IMR-90 (cell line): ENCODE data around the gene KIAA1328. TPM values are rescaled to one million over a fixed set of nuclear protein-coding genes. Genes with fewer than 3 reads are reported as not detected.

Experiments used
- ATAC-seq: fragments of 200-7000 bp; cut with Tn5 transposase; 2 replicates; pipeline ENCODE4 v1.9.1; 2020; ENCODE audit warnings: low read depth, mild to moderate bottlenecking, moderate library complexity
- BruUV-seq: library from RNA; stranded (reverse); fragments of 400-500 nt; replicated peaks from 2 replicates; lab custom pipeline; 2021; lab: Mats Ljungman, UMichigan
- CTCF ChIA-PET: fragments of 300-600 bp; formaldehyde crosslinking; extraction: SDS; loops from one replicate; lab custom pipeline; 2021; ENCODE audit warnings: antibody characterized with exemption; lab: Yijun Ruan, JAX
- POLR2A ChIA-PET: fragments of 300-600 bp; sonication (Branson Sonifier 250); formaldehyde crosslinking; loops from one replicate; lab custom pipeline; 2022; ENCODE audit warnings: antibody characterized with exemption; ENCODE audit not compliant: unreplicated experiment; lab: Charles Lee
- DNase-seq: peaks from one replicate; pipeline ENCODE4 v3.0.0; 2013
- H2AFZ ChIP-seq: replicated peaks from 2 replicates; pipeline ENCODE3; 2013; ENCODE audit warnings: low read length, mild to moderate bottlenecking; ENCODE audit not compliant: poor library complexity
- H2AK5ac ChIP-seq: 2 replicates; pipeline ENCODE4 v1.6.1; 2013; ENCODE audit warnings: low read depth, low read length, inconsistent platforms
- H2AK9ac ChIP-seq: replicated peaks from 2 replicates; pipeline ENCODE3; 2013; ENCODE audit warnings: mild to moderate bottlenecking, low read depth, low read length, moderate library complexity; ENCODE audit not compliant: poor library complexity
- H2BK120ac ChIP-seq: 2 replicates; pipeline ENCODE4 v1.6.1; 2013; ENCODE audit warnings: low read depth, low read length, inconsistent platforms
- H2BK15ac ChIP-seq: 3 replicates; pipeline ENCODE4 v1.6.1; 2013; ENCODE audit warnings: low read depth, low read length, inconsistent platforms
- H2BK20ac ChIP-seq: 2 replicates; pipeline ENCODE4 v1.6.1; 2013; ENCODE audit warnings: low read depth, mild to moderate bottlenecking, inconsistent platforms, low read length, moderate library complexity
- H2BK5ac ChIP-seq: 2 replicates; pipeline ENCODE4 v1.6.1; 2013; ENCODE audit warnings: mild to moderate bottlenecking, low read depth, low read length, inconsistent platforms; ENCODE audit not compliant: poor library complexity, severe bottlenecking
- H3K14ac ChIP-seq: replicated peaks from 2 replicates; pipeline ENCODE4 v1.6.1; 2013; ENCODE audit warnings: low read depth, low read length, inconsistent platforms
- H3K18ac ChIP-seq: 2 replicates; pipeline ENCODE4 v1.6.1; 2013; ENCODE audit warnings: low read depth, low read length, control low read depth
- H3K23ac ChIP-seq: 2 replicates; pipeline ENCODE4 v1.6.1; 2013; ENCODE audit warnings: low read depth, low read length, inconsistent platforms
- H3K27ac ChIP-seq: 2 replicates; pipeline ENCODE4 v1.5.1; 2013; ENCODE audit warnings: mild to moderate bottlenecking, control low read depth, low read length; ENCODE audit not compliant: insufficient read depth
- H3K27me3 ChIP-seq: 2 replicates; pipeline ENCODE4 v1.6.1; 2013; ENCODE audit warnings: low read length; ENCODE audit not compliant: control insufficient read depth, insufficient read depth
- H3K36me3 ChIP-seq: 2 replicates; pipeline ENCODE4 v1.6.1; 2013; ENCODE audit warnings: low read length, mixed read lengths; ENCODE audit not compliant: control insufficient read depth, insufficient read depth
- H3K4ac ChIP-seq: 2 replicates; pipeline ENCODE4 v1.6.1; 2013; ENCODE audit warnings: low read depth, low read length, inconsistent platforms
- H3K4me1 ChIP-seq: 2 replicates; pipeline ENCODE4 v1.6.1; 2013; ENCODE audit warnings: low read length, mixed read lengths; ENCODE audit not compliant: control insufficient read depth, insufficient read depth
- H3K4me2 ChIP-seq: 2 replicates; pipeline ENCODE4 v1.6.1; 2013; ENCODE audit warnings: low read depth, mild to moderate bottlenecking, control low read depth, low read length, moderate library complexity
- H3K4me3 ChIP-seq: 2 replicates; pipeline ENCODE4 v1.5.1; 2013; ENCODE audit warnings: low read depth, mild to moderate bottlenecking, control low read depth, low read length, moderate library complexity; ENCODE audit not compliant: insufficient read depth
- H3K56ac ChIP-seq: 2 replicates; pipeline ENCODE4 v1.6.1; 2013; ENCODE audit warnings: low read length, inconsistent platforms; ENCODE audit not compliant: insufficient read depth; ENCODE audit errors: extremely low read depth
- H3K79me1 ChIP-seq, 2 experiments: 2 replicates each; pipeline ENCODE4 v1.6.1; 2013; ENCODE audit warnings: low read length in 2 of 2, inconsistent platforms in 1 of 2, low read depth in 1 of 2
- H3K9ac ChIP-seq: 2 replicates; pipeline ENCODE4 v1.6.1; 2013; ENCODE audit warnings: low read depth, low read length, control low read depth
- H3K9me1 ChIP-seq: 2 replicates; pipeline ENCODE4 v1.6.1; 2013; ENCODE audit warnings: low read length, inconsistent platforms; ENCODE audit not compliant: insufficient read depth
- H3K9me3 ChIP-seq: 2 replicates; pipeline ENCODE4 v1.6.1; 2013; ENCODE audit warnings: low read length; ENCODE audit not compliant: control insufficient read depth, insufficient read depth
- H4K20me1 ChIP-seq: 2 replicates; pipeline ENCODE4 v1.6.1; 2013; ENCODE audit warnings: low read length, inconsistent platforms; ENCODE audit not compliant: insufficient read depth
- H4K5ac ChIP-seq: 2 replicates; pipeline ENCODE4 v1.6.1; 2013; ENCODE audit warnings: mild to moderate bottlenecking, low read depth, low read length, control low read depth
- H4K8ac ChIP-seq, 2 experiments: 2 replicates each; pipeline ENCODE4 v1.6.1; 2013; ENCODE audit warnings: low read depth in 2 of 2, low read length in 2 of 2, control low read depth in 1 of 2, inconsistent platforms in 1 of 2
- H4K91ac ChIP-seq: 2 replicates; pipeline ENCODE4 v1.6.1; 2013; ENCODE audit warnings: low read depth, low read length, inconsistent platforms; ENCODE audit not compliant: insufficient read depth
- BHLHE40 ChIP-seq: fragments of 150-350 bp; IDR thresholded peaks from 2 replicates; pipeline ENCODE4 v1.6.1; 2016; ENCODE audit warnings: mild to moderate bottlenecking, low read depth, low read length
- CEBPB ChIP-seq: IDR thresholded peaks from 2 replicates; pipeline ENCODE4 v1.6.1; 2012; ENCODE audit warnings: low read depth, low read length, improper control_type of control experiment
- CHD1 ChIP-seq: IDR thresholded peaks from 2 replicates; pipeline ENCODE4 v1.6.1; 2012; ENCODE audit warnings: low read depth, low read length, improper control_type of control experiment
- CTCF ChIP-seq: conservative IDR thresholded peaks from 2 replicates; pipeline ENCODE4 v1.5.1; 2012; ENCODE audit warnings: mild to moderate bottlenecking, low read depth, low read length, improper control_type of control experiment
- FOS ChIP-seq: fragments of 150-350 bp; IDR thresholded peaks from 2 replicates; pipeline ENCODE4 v1.6.1; 2016; ENCODE audit warnings: low read depth, low read length
- MAFK ChIP-seq: IDR thresholded peaks from 2 replicates; pipeline ENCODE4 v1.6.1; 2012; ENCODE audit warnings: low read depth, low read length, improper control_type of control experiment
- MAZ ChIP-seq: IDR thresholded peaks from 2 replicates; pipeline ENCODE4 v1.6.1; 2012; ENCODE audit warnings: low read depth, mild to moderate bottlenecking, low read length, improper control_type of control experiment, moderate library complexity, borderline replicate concordance
- MXI1 ChIP-seq: IDR thresholded peaks from 2 replicates; pipeline ENCODE4 v1.6.1; 2012; ENCODE audit warnings: low read depth, mild to moderate bottlenecking, low read length, moderate library complexity, borderline replicate concordance
- NFE2L2 ChIP-seq: fragments of 150-350 bp; IDR thresholded peaks from 2 replicates; pipeline ENCODE4 v1.6.1; 2016; ENCODE audit warnings: low read depth, mild to moderate bottlenecking, low read length
- POLR2A ChIP-seq: IDR thresholded peaks from 2 replicates; pipeline ENCODE4 v1.6.1; 2012; ENCODE audit warnings: mild to moderate bottlenecking, low read depth, low read length
- RAD21 ChIP-seq: IDR thresholded peaks from 2 replicates; pipeline ENCODE4 v1.6.1; 2012; ENCODE audit warnings: low read length, improper control_type of control experiment
- RCOR1 ChIP-seq: IDR thresholded peaks from 2 replicates; pipeline ENCODE4 v1.6.1; 2012; ENCODE audit warnings: mild to moderate bottlenecking, low read length, improper control_type of control experiment; ENCODE audit not compliant: insufficient replicate concordance
- RFX5 ChIP-seq: IDR thresholded peaks from 2 replicates; pipeline ENCODE4 v1.8.0; 2012; ENCODE audit warnings: low read depth, mild to moderate bottlenecking, low read length, moderate library complexity
- SMC3 ChIP-seq: fragments of 150-350 bp; IDR thresholded peaks from 2 replicates; pipeline ENCODE4 v1.6.1; 2016; ENCODE audit warnings: low read depth, mild to moderate bottlenecking, antibody characterized with exemption, low read length, moderate library complexity
- WGBS, 2 experiments: methylation state at CpG; one replicate each; pipeline versions ENCODE4 v1.1.5 to v1.1.7; 2013; ENCODE audit warnings: missing lambda C conversion rate in 2 of 2; ENCODE audit not compliant: insufficient read length in 1 of 2; ENCODE audit errors: extremely low coverage in 2 of 2; 5-methylcytosine and 5-hydroxymethylcytosine counted together
- dilution Hi-C: fragments of 300-500 bp; cut with HindIII; formaldehyde crosslinking; loops from one replicate; pipeline ENCODE4 v1.14.3; 2018; ENCODE audit warnings: low sequenced_read_pairs; ENCODE audit not compliant: unreplicated experiment
- in situ Hi-C: fragments of 300-500 bp; cut with MboI; formaldehyde crosslinking; loops from 3 replicates; pipeline ENCODE4 v1.14.3; 2019; ENCODE audit warnings: low sequenced_read_pairs, inconsistent platforms, mixed read lengths
- intact Hi-C: fragments of 100-400 bp; cut with micrococcal nuclease; formaldehyde crosslinking; loops from 2 replicates; pipeline ENCODE4 v1.10.0; 2022
- polyA plus RNA-seq, 3 experiments: library from polyadenylated mRNA; depleted of rRNA; stranded (reverse); fragments of >200 nt; gene quantifications; 2 replicates each; pipeline ENCODE4 v1.2.3, GENCODE V29; 2012; ENCODE audit warnings: low replicate concordance in 1 of 3
- total RNA-seq: library from RNA; depleted of rRNA; stranded (reverse); fragments of >200 nt; gene quantifications from 2 replicates; pipeline ENCODE4 v1.2.3, GENCODE V29; 2012
- TF ChIP-seq, protein P1 (sequence below): fragments of 150-350 bp; IDR thresholded peaks from 2 replicates; pipeline ENCODE4 v1.6.1; 2017; ENCODE audit warnings: mild to moderate bottlenecking, antibody characterized with exemption, low read length, low read depth
- TF ChIP-seq, protein P2 (sequence below): fragments of 150-350 bp; IDR thresholded peaks from 2 replicates; pipeline ENCODE4 v1.6.1; 2016; ENCODE audit warnings: low read depth, mild to moderate bottlenecking, low read length, moderate library complexity, borderline replicate concordance

The KIAA1328 gene
- total and polyA plus RNA-seq, 2 of the 4 experiments (the other 2 are of a cell fraction) = 2.4 to 7.0 TPM

DNA sequence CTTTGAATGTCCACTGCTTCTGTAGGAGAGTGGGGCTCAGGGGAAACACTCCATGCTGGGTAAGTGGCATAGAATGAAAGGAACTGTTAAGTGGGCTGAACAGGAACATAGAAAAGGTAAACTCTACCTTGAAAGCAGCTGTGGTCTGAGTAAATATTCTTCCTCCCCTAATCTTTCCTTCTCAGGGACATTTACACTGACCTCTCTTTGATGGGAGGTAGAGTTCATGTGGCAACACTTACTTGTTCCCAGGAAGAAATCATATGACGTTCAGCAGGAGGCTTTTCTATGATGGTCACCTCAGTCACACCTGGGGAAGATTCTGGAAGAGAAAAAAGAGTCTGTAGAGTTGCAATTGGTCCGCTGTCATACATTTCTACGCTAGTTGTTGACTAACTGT lies 10.3 kb upstream of the KIAA1328 start:
- H2BK120ac ChIP-seq = no peak overlapping the region
- no peaks in the 10 kb centered on the region for H3K9me1 ChIP-seq
- in situ Hi-C loops (no loop called here), dilution Hi-C loops (no loop called here), intact Hi-C loops (no loop called here)
- no peak overlapping the region for H3K9ac ChIP-seq
- no peaks in the 10 kb centered on the region for H3K27me3 ChIP-seq
- peaks cover 16% of the 10 kb centered on the region for H3K36me3 ChIP-seq
- BruUV-seq = no TSS peak
- no peak for ATAC-seq
- no peak overlapping the region for H3K27ac ChIP-seq
- no peak for DNase-seq
- H2BK20ac ChIP-seq = no peak overlapping the region
- no peak overlapping the region for H2AK9ac ChIP-seq
- peaks cover 19 to 25% of the 10 kb centered on the region in 2 experiments for H3K79me1 ChIP-seq
- H3K4me3 ChIP-seq = no peak overlapping the region
- no peak overlapping the region for H3K23ac ChIP-seq
- no peak overlapping the region for H3K14ac ChIP-seq
- no peak overlapping the region for H4K91ac ChIP-seq
- H4K8ac ChIP-seq = no peak overlapping the region
- H3K4me2 ChIP-seq = no peak overlapping the region
- TF ChIP-seq RAD21 (no peak), CEBPB (no peak), FOS (no peak), POLR2A (no peak), RCOR1 (no peak), SMC3 (no peak), MAZ (no peak), NFE2L2 (no peak), BHLHE40 (no peak), MXI1 (no peak), CHD1 (no peak), CTCF (no peak), MAFK (no peak), RFX5 (no peak)
- TF ChIP-seq, protein P1, sequence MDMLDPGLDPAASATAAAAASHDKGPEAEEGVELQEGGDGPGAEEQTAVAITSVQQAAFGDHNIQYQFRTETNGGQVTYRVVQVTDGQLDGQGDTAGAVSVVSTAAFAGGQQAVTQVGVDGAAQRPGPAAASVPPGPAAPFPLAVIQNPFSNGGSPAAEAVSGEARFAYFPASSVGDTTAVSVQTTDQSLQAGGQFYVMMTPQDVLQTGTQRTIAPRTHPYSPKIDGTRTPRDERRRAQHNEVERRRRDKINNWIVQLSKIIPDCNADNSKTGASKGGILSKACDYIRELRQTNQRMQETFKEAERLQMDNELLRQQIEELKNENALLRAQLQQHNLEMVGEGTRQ = no peak
- TF ChIP-seq, protein P2, sequence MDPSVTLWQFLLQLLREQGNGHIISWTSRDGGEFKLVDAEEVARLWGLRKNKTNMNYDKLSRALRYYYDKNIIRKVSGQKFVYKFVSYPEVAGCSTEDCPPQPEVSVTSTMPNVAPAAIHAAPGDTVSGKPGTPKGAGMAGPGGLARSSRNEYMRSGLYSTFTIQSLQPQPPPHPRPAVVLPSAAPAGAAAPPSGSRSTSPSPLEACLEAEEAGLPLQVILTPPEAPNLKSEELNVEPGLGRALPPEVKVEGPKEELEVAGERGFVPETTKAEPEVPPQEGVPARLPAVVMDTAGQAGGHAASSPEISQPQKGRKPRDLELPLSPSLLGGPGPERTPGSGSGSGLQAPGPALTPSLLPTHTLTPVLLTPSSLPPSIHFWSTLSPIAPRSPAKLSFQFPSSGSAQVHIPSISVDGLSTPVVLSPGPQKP = no peak
- H2BK15ac ChIP-seq = no peak overlapping the region
- H3K4ac ChIP-seq = no peak overlapping the region
- no CpG with 5 or more reads among the region's 3 CpGs for WGBS, 2 experiments
- no peaks in the 10 kb centered on the region for H4K20me1 ChIP-seq
- no peak overlapping the region for H3K56ac ChIP-seq
- H2AFZ ChIP-seq = no peak overlapping the region
- H3K4me1 ChIP-seq = peaks cover 2% of the 10 kb centered on the region; the same call in 1 of the 2 replicates
- POLR2A ChIA-PET = no interaction called here
- H3K9me3 ChIP-seq = no peaks in the 10 kb centered on the region
- H2AK5ac ChIP-seq = no peak overlapping the region
- CTCF ChIA-PET = interaction anchor here (1.9 kb wide), 1 partner anchor 9 kb away, joined by 7 read pairs; no protein-coding TSS in a partner anchor
- no peak overlapping the region for H4K5ac ChIP-seq
- H3K18ac ChIP-seq = no peak overlapping the region
- no peak overlapping the region for H2BK5ac ChIP-seq
